ENCODE data around the gene HPGD. TPM values are rescaled to one million over a fixed set of nuclear protein-coding genes. Genes with fewer than 3 reads are reported as not detected.

HPGD gene
- total RNA-seq, 1 experiment from 2014 or later = not detected

DNA sequence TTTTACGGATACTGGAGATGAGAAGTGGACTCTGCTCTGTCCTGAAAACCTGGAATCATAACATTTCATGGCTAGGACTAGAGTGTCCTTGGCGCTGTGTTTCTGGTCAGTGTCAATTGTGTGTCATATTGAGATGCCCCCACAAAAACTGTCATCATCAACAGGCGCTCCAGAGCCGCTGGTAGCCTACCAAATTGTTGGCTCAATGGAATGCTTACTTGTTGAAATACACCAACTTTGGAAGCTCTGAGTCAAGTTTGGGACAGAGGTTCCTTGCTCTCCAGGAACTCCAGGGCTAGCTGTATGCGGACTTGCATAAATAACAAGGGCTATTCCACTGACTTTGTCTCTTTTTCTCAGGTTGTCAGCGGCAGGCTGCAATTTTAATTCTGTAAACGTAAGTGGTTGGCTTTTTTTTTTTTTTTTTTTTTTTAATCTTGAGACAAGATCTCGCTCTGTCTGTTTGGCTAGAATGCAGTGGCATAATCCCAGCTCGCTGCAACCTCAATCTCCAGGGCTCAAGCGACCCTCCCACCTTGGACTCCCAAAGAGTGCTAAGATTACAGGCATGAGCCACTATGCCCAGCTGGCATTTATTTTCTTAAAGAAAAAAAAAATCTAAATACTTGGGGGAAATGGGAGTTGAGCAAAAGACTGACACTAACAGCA lies 871 bp upstream of the HPGD start:
- Histone ChIP-seq H3K27me3 (ENCODE audit: low read length) (no peaks in the 10 kb centered on the region), H4K20me1 (ENCODE audit: insufficient read depth, low read depth, low read length) (no peaks in the 10 kb centered on the region), H3K36me3 (ENCODE audit: insufficient read depth, low read length) (no peaks in the 10 kb centered on the region), H3K9me3 (ENCODE audit: low read length) (no peaks in the 10 kb centered on the region), H2AFZ (ENCODE audit: low read length) (no peak overlapping the region), H3K4me2 (ENCODE audit: low read depth, low read length, poor library complexity, severe bottlenecking) (no peak overlapping the region), H3K9me2 (replicated peaks; ENCODE audit: insufficient read depth, low read length) (no peaks in the 10 kb centered on the region), H3K9ac (ENCODE audit: low read length) (no peak overlapping the region), H3K79me2 (ENCODE audit: low read length) (no peaks in the 10 kb centered on the region), H3K4me3 (ENCODE audit: low read length) (no peak overlapping the region), H3K27ac (ENCODE audit: low read length) (no peak overlapping the region), H3K4me1 (ENCODE audit: low read length) (no peaks in the 10 kb centered on the region)
- no peak for DNase-seq

DNA sequence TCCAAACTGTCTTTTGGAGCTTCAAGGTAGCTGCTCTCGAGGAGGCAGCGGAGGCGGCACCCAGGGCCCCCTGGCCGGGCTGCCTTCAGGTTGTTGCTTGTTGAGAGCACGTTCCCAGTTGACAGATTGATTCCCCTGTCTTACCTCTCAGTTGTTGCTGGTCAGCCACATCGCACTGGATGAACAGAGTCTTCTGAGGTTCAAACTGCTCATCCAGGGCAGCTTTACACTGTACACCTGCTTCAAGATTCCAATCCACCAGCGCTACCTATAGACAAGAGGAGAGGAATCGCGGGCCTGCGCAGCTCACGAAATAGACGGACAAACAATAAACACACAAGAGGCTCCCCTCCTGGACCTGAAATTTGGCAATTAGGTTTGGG lies 497 bp downstream of the HPGD start:
- Histone ChIP-seq H3K4me3 (ENCODE audit: low read length) (no peak overlapping the region), H2AFZ (ENCODE audit: low read length) (no peak overlapping the region), H3K4me2 (ENCODE audit: low read depth, low read length, poor library complexity, severe bottlenecking) (no peak overlapping the region), H4K20me1 (ENCODE audit: insufficient read depth, low read depth, low read length) (no peaks in the 10 kb centered on the region), H3K27me3 (ENCODE audit: low read length) (no peaks in the 10 kb centered on the region), H3K9ac (ENCODE audit: low read length) (no peak overlapping the region), H3K27ac (ENCODE audit: low read length) (no peak overlapping the region), H3K79me2 (ENCODE audit: low read length) (no peaks in the 10 kb centered on the region), H3K9me2 (replicated peaks; ENCODE audit: insufficient read depth, low read length) (no peaks in the 10 kb centered on the region), H3K9me3 (ENCODE audit: low read length) (no peaks in the 10 kb centered on the region), H3K4me1 (ENCODE audit: low read length) (no peaks in the 10 kb centered on the region), H3K36me3 (ENCODE audit: insufficient read depth, low read length) (no peaks in the 10 kb centered on the region)
- no peak for DNase-seq

- Histone ChIP-seq H3K27ac (ENCODE audit: low read length) (no peak overlapping the region), H3K4me1 (ENCODE audit: low read length) (no peaks in the 10 kb centered on the region), H3K4me3 (ENCODE audit: low read length) (no peak overlapping the region), H2AFZ (ENCODE audit: low read length) (no peak overlapping the region), H3K9ac (ENCODE audit: low read length) (no peak overlapping the region), H3K36me3 (ENCODE audit: insufficient read depth, low read length) (no peaks in the 10 kb centered on the region), H4K20me1 (ENCODE audit: insufficient read depth, low read depth, low read length) (no peaks in the 10 kb centered on the region), H3K9me2 (replicated peaks; ENCODE audit: insufficient read depth, low read length) (no peaks in the 10 kb centered on the region), H3K79me2 (ENCODE audit: low read length) (no peaks in the 10 kb centered on the region), H3K4me2 (ENCODE audit: low read depth, low read length, poor library complexity, severe bottlenecking) (no peak overlapping the region), H3K9me3 (ENCODE audit: low read length) (no peaks in the 10 kb centered on the region), H3K27me3 (ENCODE audit: low read length) (no peaks in the 10 kb centered on the region)
- no peak for DNase-seq
These were observed 1.6 kb downstream of the HPGD start for GRCh38 chr4:174520660-174521059.

DNA sequence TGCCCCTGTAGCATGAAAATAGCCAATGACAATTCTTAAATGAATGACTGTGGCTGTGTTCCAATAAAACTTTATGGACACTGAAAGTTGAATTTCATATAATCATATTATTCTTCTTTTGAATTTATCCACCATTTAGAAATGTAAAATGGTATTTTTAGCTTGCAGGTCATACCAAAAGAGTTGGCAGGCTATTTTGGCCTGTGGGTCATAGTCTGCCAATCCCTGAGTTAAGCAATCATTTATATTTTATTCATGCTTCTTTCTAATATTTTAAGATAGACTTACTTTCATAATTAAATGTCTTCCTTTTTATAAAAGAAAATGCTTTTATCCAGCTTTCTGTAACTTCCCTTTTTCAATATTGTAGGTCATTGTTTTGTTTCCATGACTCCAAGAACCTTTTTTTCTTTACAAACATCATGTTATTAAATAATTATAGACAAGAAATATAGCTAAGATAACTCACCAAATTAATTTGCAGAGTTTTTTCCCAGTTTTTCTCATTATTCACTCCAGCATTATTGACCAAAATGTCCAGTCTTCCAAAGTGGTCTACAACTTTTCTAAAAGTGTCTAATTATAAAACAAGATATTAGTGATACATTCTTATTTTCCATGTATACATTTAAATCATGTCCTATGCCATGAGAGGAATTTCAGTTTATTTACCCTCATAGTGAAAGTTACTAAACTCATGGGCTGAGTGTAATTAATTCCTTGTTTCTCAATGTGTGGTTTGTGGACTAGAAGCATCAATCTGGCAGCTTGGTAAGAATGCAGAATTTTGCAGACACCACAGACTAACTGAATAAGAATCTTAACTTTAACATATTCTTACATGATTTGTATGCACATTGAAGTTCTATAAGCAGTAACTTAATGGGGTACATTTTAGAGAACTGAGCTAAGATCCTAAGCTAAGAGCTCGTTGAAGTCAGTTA lies 4.5 kb downstream of the HPGD start:
- no peaks in the 10 kb centered on the region for H3K79me2 ChIP-seq (ENCODE audit: low read length)
- H3K36me3 ChIP-seq (ENCODE audit: insufficient read depth, low read length) = no peaks in the 10 kb centered on the region
- no peak for DNase-seq
- H3K9ac ChIP-seq (ENCODE audit: low read length) = no peak overlapping the region
- no peak overlapping the region for H3K4me2 ChIP-seq (ENCODE audit: low read depth, low read length, poor library complexity, severe bottlenecking)
- H2AFZ ChIP-seq (ENCODE audit: low read length) = no peak overlapping the region
- no peaks in the 10 kb centered on the region for H3K4me1 ChIP-seq (ENCODE audit: low read length)
- H3K27me3 ChIP-seq (ENCODE audit: low read length) = no peaks in the 10 kb centered on the region
- H4K20me1 ChIP-seq (ENCODE audit: insufficient read depth, low read depth, low read length) = no peaks in the 10 kb centered on the region
- H3K4me3 ChIP-seq (ENCODE audit: low read length) = no peak overlapping the region
- H3K9me2 ChIP-seq (replicated peaks; ENCODE audit: insufficient read depth, low read length) = no peaks in the 10 kb centered on the region
- no peak overlapping the region for H3K27ac ChIP-seq (ENCODE audit: low read length)
- no peaks in the 10 kb centered on the region for H3K9me3 ChIP-seq (ENCODE audit: low read length)

- Histone ChIP-seq H2AFZ (ENCODE audit: low read length) (no peak overlapping the region), H3K9me2 (replicated peaks; ENCODE audit: insufficient read depth, low read length) (no peaks in the 10 kb centered on the region), H3K27me3 (ENCODE audit: low read length) (no peaks in the 10 kb centered on the region), H3K4me3 (ENCODE audit: low read length) (no peak overlapping the region), H3K9me3 (ENCODE audit: low read length) (no peaks in the 10 kb centered on the region), H3K4me2 (ENCODE audit: low read depth, low read length, poor library complexity, severe bottlenecking) (no peak overlapping the region), H3K27ac (ENCODE audit: low read length) (no peak overlapping the region), H3K9ac (ENCODE audit: low read length) (no peak overlapping the region), H3K4me1 (ENCODE audit: low read length) (no peaks in the 10 kb centered on the region), H3K79me2 (ENCODE audit: low read length) (no peaks in the 10 kb centered on the region), H3K36me3 (ENCODE audit: insufficient read depth, low read length) (no peaks in the 10 kb centered on the region), H4K20me1 (ENCODE audit: insufficient read depth, low read depth, low read length) (no peaks in the 10 kb centered on the region)
- DNase-seq = no peak
These were observed 5.5 kb downstream of the HPGD start for GRCh38 chr4:174516794-174517193.

DNA sequence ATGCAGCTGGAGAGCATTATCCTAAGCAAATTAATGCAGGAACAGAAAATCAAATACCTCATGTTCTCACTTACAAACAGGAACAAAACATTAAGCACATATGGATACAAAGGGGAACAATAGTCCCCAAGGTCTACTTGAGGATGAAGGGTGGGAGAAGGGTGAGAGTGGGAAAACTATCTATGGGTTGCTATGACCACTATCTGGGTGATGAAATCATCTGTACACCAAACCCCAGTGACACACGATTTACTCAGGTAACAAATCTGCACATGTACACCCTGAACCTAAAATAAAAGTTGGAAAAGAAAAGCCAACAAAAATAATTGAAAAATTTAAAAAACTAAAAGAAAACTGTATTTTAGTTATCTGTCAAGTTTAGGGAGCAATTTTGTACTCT lies 5.9 kb downstream of the HPGD start:
- Histone ChIP-seq H3K9ac (ENCODE audit: low read length) (no peak overlapping the region), H3K9me2 (replicated peaks; ENCODE audit: insufficient read depth, low read length) (no peaks in the 10 kb centered on the region), H2AFZ (ENCODE audit: low read length) (no peak overlapping the region), H3K9me3 (ENCODE audit: low read length) (no peaks in the 10 kb centered on the region), H3K79me2 (ENCODE audit: low read length) (no peaks in the 10 kb centered on the region), H4K20me1 (ENCODE audit: insufficient read depth, low read depth, low read length) (no peaks in the 10 kb centered on the region), H3K27ac (ENCODE audit: low read length) (no peak overlapping the region), H3K27me3 (ENCODE audit: low read length) (no peaks in the 10 kb centered on the region), H3K4me1 (ENCODE audit: low read length) (no peaks in the 10 kb centered on the region), H3K4me3 (ENCODE audit: low read length) (no peak overlapping the region), H3K36me3 (ENCODE audit: insufficient read depth, low read length) (no peaks in the 10 kb centered on the region), H3K4me2 (ENCODE audit: low read depth, low read length, poor library complexity, severe bottlenecking) (no peak overlapping the region)
- DNase-seq = no peak

DNA sequence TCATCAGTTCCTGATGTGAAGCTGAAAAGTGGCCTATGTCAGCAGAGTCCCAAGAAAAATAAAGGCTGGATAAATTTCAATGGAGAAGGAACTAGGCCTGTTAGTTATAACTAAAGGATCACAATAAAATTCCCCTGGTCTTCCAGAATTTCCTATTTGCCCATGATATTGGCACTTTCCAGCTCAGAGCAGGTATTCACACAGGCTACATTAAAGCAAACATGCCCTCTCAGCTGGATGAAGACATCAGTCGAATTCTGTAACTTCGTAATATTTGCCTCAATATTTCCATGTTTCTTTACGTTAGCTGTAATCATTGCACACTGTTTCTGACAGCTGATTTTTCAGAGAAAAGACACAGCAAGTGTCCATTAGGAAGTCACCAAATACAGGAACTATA lies 9.5 kb downstream of the HPGD start:
- Histone ChIP-seq H3K27ac (ENCODE audit: low read length) (no peak overlapping the region), H3K9ac (ENCODE audit: low read length) (no peak overlapping the region), H4K20me1 (ENCODE audit: insufficient read depth, low read depth, low read length) (no peaks in the 10 kb centered on the region), H3K4me3 (ENCODE audit: low read length) (no peak overlapping the region), H3K9me3 (ENCODE audit: low read length) (no peaks in the 10 kb centered on the region), H3K36me3 (ENCODE audit: insufficient read depth, low read length) (no peaks in the 10 kb centered on the region), H3K9me2 (replicated peaks; ENCODE audit: insufficient read depth, low read length) (no peaks in the 10 kb centered on the region), H3K79me2 (ENCODE audit: low read length) (no peaks in the 10 kb centered on the region), H3K4me2 (ENCODE audit: low read depth, low read length, poor library complexity, severe bottlenecking) (no peak overlapping the region), H2AFZ (ENCODE audit: low read length) (no peak overlapping the region), H3K4me1 (ENCODE audit: low read length) (no peaks in the 10 kb centered on the region), H3K27me3 (ENCODE audit: low read length) (no peaks in the 10 kb centered on the region)
- no peak for DNase-seq

DNA sequence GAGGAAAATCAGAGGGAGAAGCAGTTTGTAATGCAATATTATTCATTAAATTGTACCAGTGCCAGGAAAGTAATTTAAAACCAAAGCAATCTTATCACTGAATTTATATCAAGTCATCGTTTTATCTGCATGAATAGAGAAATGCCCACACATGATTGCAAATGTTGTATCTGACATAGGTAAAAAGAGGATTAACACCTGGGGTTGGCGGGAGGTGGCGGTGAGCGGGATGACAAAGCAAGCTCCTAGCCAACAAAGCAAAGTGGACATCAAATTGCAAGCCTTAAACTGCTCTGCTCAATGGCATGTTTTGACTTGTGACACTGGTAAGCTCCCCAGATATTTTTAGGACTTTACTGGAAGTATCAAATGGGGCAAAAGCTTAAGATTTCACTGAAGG lies 16.4 kb downstream of the HPGD start:
- no peaks in the 10 kb centered on the region for H3K4me1 ChIP-seq (ENCODE audit: low read length)
- DNase-seq = no peak
- no peaks in the 10 kb centered on the region for H3K79me2 ChIP-seq (ENCODE audit: low read length)
- no peak overlapping the region for H3K4me2 ChIP-seq (ENCODE audit: low read depth, low read length, poor library complexity, severe bottlenecking)
- H2AFZ ChIP-seq (ENCODE audit: low read length) = no peak overlapping the region
- H3K9me2 ChIP-seq (replicated peaks; ENCODE audit: insufficient read depth, low read length) = no peaks in the 10 kb centered on the region
- H3K9ac ChIP-seq (ENCODE audit: low read length) = no peak overlapping the region
- no peak overlapping the region for H3K27ac ChIP-seq (ENCODE audit: low read length)
- no peaks in the 10 kb centered on the region for H3K36me3 ChIP-seq (ENCODE audit: insufficient read depth, low read length)
- H3K4me3 ChIP-seq (ENCODE audit: low read length) = no peak overlapping the region
- H3K27me3 ChIP-seq (ENCODE audit: low read length) = no peaks in the 10 kb centered on the region
- no peaks in the 10 kb centered on the region for H4K20me1 ChIP-seq (ENCODE audit: insufficient read depth, low read depth, low read length)
- no peaks in the 10 kb centered on the region for H3K9me3 ChIP-seq (ENCODE audit: low read length)

Data from Karpas-422 (cell line).